KMS-11 (cell line): Measurements from ENCODE around the gene CRYBA2.

ENCODE experiments used
- H2AFZ ChIP-seq: fragments of 200-600 bp; sonication (generic); 2 replicates; pipeline ENCODE4 v1.6.1; 2016; ENCODE audit warnings: antibody characterized with exemption, mixed run types, low read depth
- H3K27ac ChIP-seq: fragments of 200-600 bp; sonication (generic); 2 replicates; pipeline ENCODE4 v1.6.1; 2016; ENCODE audit warnings: mild to moderate bottlenecking, mixed run types
- H3K27me3 ChIP-seq: fragments of 200-600 bp; sonication (generic); 2 replicates; pipeline ENCODE4 v1.6.1; 2017; ENCODE audit warnings: mild to moderate bottlenecking, low read depth, mixed run types, moderate library complexity; ENCODE audit not compliant: insufficient read depth
- H3K36me3 ChIP-seq: fragments of 200-600 bp; sonication (generic); 2 replicates; pipeline ENCODE4 v1.6.1; 2017; ENCODE audit warnings: mild to moderate bottlenecking, mixed run types; ENCODE audit not compliant: insufficient read depth
- H3K4me1 ChIP-seq: fragments of 200-600 bp; sonication (generic); 2 replicates; pipeline ENCODE4 v1.6.1; 2016; ENCODE audit warnings: mild to moderate bottlenecking, low read depth, mixed run types; ENCODE audit not compliant: poor library complexity, severe bottlenecking
- H3K4me2 ChIP-seq: fragments of 200-600 bp; sonication (generic); 2 replicates; pipeline ENCODE4 v1.7.0; 2016; ENCODE audit warnings: mild to moderate bottlenecking, mixed run types
- H3K4me3 ChIP-seq: fragments of 200-600 bp; sonication (generic); IDR thresholded peaks from 2 replicates; pipeline ENCODE4 v1.6.1; 2017; ENCODE audit warnings: low read depth, low read length, mixed read lengths; ENCODE audit not compliant: insufficient read depth
- H3K79me2 ChIP-seq: fragments of 200-600 bp; sonication (generic); 2 replicates; pipeline ENCODE4 v1.6.1; 2016; ENCODE audit warnings: low read depth, mixed run types; ENCODE audit not compliant: insufficient read depth
- H3K9ac ChIP-seq: fragments of 200-600 bp; sonication (generic); 2 replicates; pipeline ENCODE4 v1.6.1; 2016; ENCODE audit warnings: mild to moderate bottlenecking, mixed run types
- H4K20me1 ChIP-seq: fragments of 200-600 bp; sonication (generic); 2 replicates; pipeline ENCODE4 v1.6.1; 2016; ENCODE audit warnings: mild to moderate bottlenecking, mixed run types; ENCODE audit not compliant: insufficient read depth
- CTCF ChIP-seq: fragments of 200-600 bp; sonication (generic); conservative IDR thresholded peaks from 2 replicates; pipeline ENCODE4 v1.6.1; 2017; ENCODE audit warnings: low read depth, mild to moderate bottlenecking, antibody characterized with exemption, low read length, moderate library complexity, mixed read lengths

Gene CRYBA2

DNA sequence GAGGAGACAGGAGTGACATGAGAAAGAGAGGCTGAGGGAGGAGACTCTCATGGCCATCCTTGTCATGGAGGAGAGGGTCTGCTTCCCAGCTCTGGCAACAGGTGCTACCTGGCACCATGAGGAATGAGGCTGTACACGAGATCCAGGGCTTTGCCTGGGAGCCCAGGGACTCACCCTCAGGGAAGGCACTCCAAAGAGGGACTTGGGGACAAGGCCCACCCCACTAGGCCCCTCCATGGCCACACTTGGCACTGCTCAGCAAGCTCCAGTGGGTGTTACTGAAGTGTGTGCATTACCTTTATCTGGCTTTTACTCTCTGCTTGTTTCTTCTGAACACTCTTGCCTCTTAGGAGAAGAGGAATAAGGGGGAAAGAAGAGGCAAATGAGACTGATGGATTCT lies 45.4 kb upstream of the CRYBA2 start:
- H3K27me3 ChIP-seq, result peaks cover 64% of the 10 kb centered on the region
- H3K27ac ChIP-seq, result no peak overlapping the region
- H2AFZ ChIP-seq, result no peak overlapping the region
- no peak overlapping the region for H3K4me3 ChIP-seq
- no peaks in the 10 kb centered on the region for H3K4me1 ChIP-seq
- no peaks in the 10 kb centered on the region for H3K36me3 ChIP-seq
- H4K20me1 ChIP-seq, result no peaks in the 10 kb centered on the region
- no peak overlapping the region for H3K9ac ChIP-seq
- H3K79me2 ChIP-seq, result no peaks in the 10 kb centered on the region
- H3K4me2 ChIP-seq, result no peak overlapping the region
- TF ChIP-seq CTCF, result no peak

GRCh38 chr2:219037783-219038499 lies 44.7 kb upstream of the CRYBA2 start:
- Histone ChIP-seq H3K9ac (no peak overlapping the region), H3K4me2 (no peak overlapping the region), H3K4me1 (no peaks in the 10 kb centered on the region), H2AFZ (no peak overlapping the region), H3K36me3 (no peaks in the 10 kb centered on the region), H4K20me1 (no peaks in the 10 kb centered on the region), H3K79me2 (no peaks in the 10 kb centered on the region), H3K27ac (no peak overlapping the region), H3K4me3 (no peak overlapping the region), H3K27me3 (peaks cover 64% of the 10 kb centered on the region)
- TF ChIP-seq CTCF, result no peak

DNA sequence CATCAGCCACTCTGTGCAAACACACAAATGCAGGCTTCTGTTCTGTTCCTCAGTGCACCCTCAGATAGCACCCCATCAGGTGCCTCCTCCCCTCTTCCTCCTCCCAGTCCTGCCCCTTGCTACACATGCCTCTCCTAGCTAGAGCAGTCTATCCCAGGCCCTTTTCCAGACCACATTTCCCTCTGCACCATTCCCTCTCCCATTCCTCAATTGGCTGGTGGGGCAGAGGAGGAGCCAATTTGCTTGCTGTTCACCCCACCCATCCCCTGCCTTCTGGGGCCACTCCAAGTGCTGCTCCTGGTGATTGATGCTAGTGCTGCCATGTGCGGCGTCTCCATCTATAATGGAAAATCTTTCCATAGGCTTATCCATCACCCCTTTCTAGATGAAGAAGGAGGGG lies 42.7 kb upstream of the CRYBA2 start:
- H3K27me3 ChIP-seq, result peaks cover 59% of the 10 kb centered on the region

DNA sequence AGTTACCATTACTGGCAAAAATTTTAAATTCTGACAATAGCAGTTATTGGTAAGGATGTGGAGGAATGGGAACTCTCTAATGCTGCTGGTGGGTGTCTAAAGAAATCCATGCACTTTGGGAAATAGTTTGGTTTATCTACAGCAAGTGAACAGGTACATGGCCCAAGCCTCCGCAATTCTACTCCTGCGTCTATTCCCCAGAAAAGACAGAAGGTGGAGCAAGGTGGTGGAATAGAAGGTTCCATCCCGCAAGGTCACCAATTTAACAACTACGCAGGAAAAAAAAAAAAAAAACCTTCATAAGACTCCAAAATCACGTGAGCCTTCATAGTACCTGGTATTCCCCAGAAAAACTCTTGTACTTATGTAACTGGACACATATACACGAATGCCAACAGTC lies 41.6 kb upstream of the CRYBA2 start:
- Histone ChIP-seq H4K20me1 (no peaks in the 10 kb centered on the region), H3K9ac (no peak overlapping the region)

More for the DNA sequence above, 42.7 kb upstream of the CRYBA2 start:
- no peak for TF ChIP-seq CTCF
- Histone ChIP-seq H3K79me2 (no peaks in the 10 kb centered on the region), H3K9ac (no peak overlapping the region), H3K4me1 (no peaks in the 10 kb centered on the region), H3K4me3 (no peak overlapping the region), H3K4me2 (no peak overlapping the region), H2AFZ (no peak overlapping the region), H3K27ac (no peak overlapping the region), H3K36me3 (no peaks in the 10 kb centered on the region), H4K20me1 (no peaks in the 10 kb centered on the region)

More for the DNA sequence above, 41.6 kb upstream of the CRYBA2 start:
- Histone ChIP-seq H3K79me2 (no peaks in the 10 kb centered on the region), H3K4me2 (no peak overlapping the region), H3K4me1 (no peaks in the 10 kb centered on the region), H3K4me3 (no peak overlapping the region), H3K27ac (no peak overlapping the region), H3K36me3 (no peaks in the 10 kb centered on the region), H2AFZ (no peak overlapping the region), H3K27me3 (peaks cover 56% of the 10 kb centered on the region)
- TF ChIP-seq CTCF, result no peak
